ENCODE data around the gene GLI2. TPM values are rescaled to one million over a fixed set of nuclear protein-coding genes. Genes with fewer than 3 reads are reported as not detected.

The GLI2 gene
- total RNA-seq, 1 donor from 2014 or later, result 42.9 TPM

- no peak overlapping the region for H3K4me3 ChIP-seq (ENCODE audit: insufficient read depth, low read depth, low read length)
- peak overlapping the region; percentile 43 for H3K9ac ChIP-seq (ENCODE audit: low read length)
- Mint-ChIP-seq H3K4me1 (ENCODE audit: low read depth, unreplicated experiment) (peaks cover 2% of the 10 kb centered on the region), H3K9me3 (ENCODE audit: unreplicated experiment) (peaks cover 2% of the 10 kb centered on the region), H3K4me3 (ENCODE audit: unreplicated experiment) (no peak overlapping the region), H3K36me3 (ENCODE audit: low read depth, unreplicated experiment) (peaks cover 2% of the 10 kb centered on the region), H3K27ac (ENCODE audit: unreplicated experiment) (no peak overlapping the region), H3K27me3 (ENCODE audit: low read depth, unreplicated experiment) (peaks cover 54% of the 10 kb centered on the region)
- FAIRE-seq, result no peak
- H3K27ac ChIP-seq (ENCODE audit: low read depth, low read length), result peak overlapping the region; percentile 57
- H3K9me3 ChIP-seq (ENCODE audit: insufficient read depth, low read depth, low read length), result no peaks in the 10 kb centered on the region
- H3K36me3 ChIP-seq (ENCODE audit: insufficient read depth, low read length), result no peaks in the 10 kb centered on the region
- no peak overlapping the region for H2AFZ ChIP-seq (ENCODE audit: low read depth, low read length)
- no peak for DNase-seq (ENCODE audit: low read depth)
- no peaks in the 10 kb centered on the region for H3K27me3 ChIP-seq (ENCODE audit: insufficient read depth, low read length)
- H3K79me2 ChIP-seq (ENCODE audit: insufficient read depth, low read length), result no peaks in the 10 kb centered on the region
- TF ChIP-seq CTCF (IDR thresholded peaks at IDR 0.05; ENCODE audit: insufficient read depth, low read depth, low read length) (no peak), EZH2 (IDR thresholded peaks at IDR 0.05; ENCODE audit: insufficient read depth, low read length) (no peak)
- H3K4me1 ChIP-seq (ENCODE audit: insufficient read depth, low read length), result peaks cover 15% of the 10 kb centered on the region
- H3K4me2 ChIP-seq (ENCODE audit: low read length), result peak overlapping the region; percentile 68
- no peaks in the 10 kb centered on the region for H4K20me1 ChIP-seq (ENCODE audit: insufficient read depth, low read length)
Measured at GRCh38 chr2:120709608-120710041, 26.0 kb upstream of the GLI2 start.

- FAIRE-seq (no peak), DNase-seq (ENCODE audit: low read depth) (peak; percentile 84)
- Histone ChIP-seq H3K4me2 (ENCODE audit: low read length) (peak overlapping the region; percentile 68), H3K9me3 (ENCODE audit: insufficient read depth, low read depth, low read length) (no peaks in the 10 kb centered on the region), H3K36me3 (ENCODE audit: insufficient read depth, low read length) (no peaks in the 10 kb centered on the region), H3K9ac (ENCODE audit: low read length) (peak overlapping the region; percentile 43), H4K20me1 (ENCODE audit: insufficient read depth, low read length) (no peaks in the 10 kb centered on the region), H3K79me2 (ENCODE audit: insufficient read depth, low read length) (no peaks in the 10 kb centered on the region), H3K4me3 (ENCODE audit: insufficient read depth, low read depth, low read length) (no peak overlapping the region), H3K27ac (ENCODE audit: low read depth, low read length) (peak overlapping the region; percentile 57), H3K4me1 (ENCODE audit: insufficient read depth, low read length) (peaks cover 15% of the 10 kb centered on the region), H3K27me3 (ENCODE audit: insufficient read depth, low read length) (no peaks in the 10 kb centered on the region), H2AFZ (ENCODE audit: low read depth, low read length) (peak overlapping the region; percentile 65)
- H3K4me3 Mint-ChIP-seq (ENCODE audit: unreplicated experiment), result no peak overlapping the region
- TF ChIP-seq CTCF (IDR thresholded peaks at IDR 0.05; ENCODE audit: insufficient read depth, low read depth, low read length) (no peak), EZH2 (IDR thresholded peaks at IDR 0.05; ENCODE audit: insufficient read depth, low read length) (no peak)
- peaks cover 2% of the 10 kb centered on the region for H3K9me3 Mint-ChIP-seq (ENCODE audit: unreplicated experiment)
- H3K36me3 Mint-ChIP-seq (ENCODE audit: low read depth, unreplicated experiment), result peaks cover 2% of the 10 kb centered on the region
- peaks cover 3% of the 10 kb centered on the region for H3K4me1 Mint-ChIP-seq (ENCODE audit: low read depth, unreplicated experiment)
- H3K27ac Mint-ChIP-seq (ENCODE audit: unreplicated experiment), result no peak overlapping the region
- peaks cover 56% of the 10 kb centered on the region for H3K27me3 Mint-ChIP-seq (ENCODE audit: low read depth, unreplicated experiment)
Measured at GRCh38 chr2:120710256-120710655, 25.4 kb upstream of the GLI2 start.

- Histone ChIP-seq H3K9ac (ENCODE audit: low read length) (no peak overlapping the region), H3K4me3 (ENCODE audit: insufficient read depth, low read depth, low read length) (no peak overlapping the region), H3K27me3 (ENCODE audit: insufficient read depth, low read length) (no peaks in the 10 kb centered on the region), H2AFZ (ENCODE audit: low read depth, low read length) (no peak overlapping the region), H3K36me3 (ENCODE audit: insufficient read depth, low read length) (no peaks in the 10 kb centered on the region), H3K9me3 (ENCODE audit: insufficient read depth, low read depth, low read length) (no peaks in the 10 kb centered on the region), H4K20me1 (ENCODE audit: insufficient read depth, low read length) (no peaks in the 10 kb centered on the region), H3K27ac (ENCODE audit: low read depth, low read length) (no peak overlapping the region), H3K4me1 (ENCODE audit: insufficient read depth, low read length) (peaks cover 15% of the 10 kb centered on the region), H3K79me2 (ENCODE audit: insufficient read depth, low read length) (no peaks in the 10 kb centered on the region), H3K4me2 (ENCODE audit: low read length) (no peak overlapping the region)
- Mint-ChIP-seq H3K4me3 (ENCODE audit: unreplicated experiment) (no peak overlapping the region), H3K27me3 (ENCODE audit: low read depth, unreplicated experiment) (peaks cover 54% of the 10 kb centered on the region), H3K27ac (ENCODE audit: unreplicated experiment) (no peak overlapping the region), H3K36me3 (ENCODE audit: low read depth, unreplicated experiment) (peaks cover 2% of the 10 kb centered on the region), H3K9me3 (ENCODE audit: unreplicated experiment) (peaks cover 2% of the 10 kb centered on the region), H3K4me1 (ENCODE audit: low read depth, unreplicated experiment) (peaks cover 4% of the 10 kb centered on the region)
- TF ChIP-seq CTCF (IDR thresholded peaks at IDR 0.05; ENCODE audit: insufficient read depth, low read depth, low read length), result no peak
- DNase-seq (ENCODE audit: low read depth) (no peak), FAIRE-seq (peak; percentile 13)
Measured at GRCh38 chr2:120711694-120712093, 24.0 kb upstream of the GLI2 start.

Data from astrocyte (in vitro differentiated cells and primary cell).